ENCODE data around the gene CBLB.

Gene CBLB

DNA sequence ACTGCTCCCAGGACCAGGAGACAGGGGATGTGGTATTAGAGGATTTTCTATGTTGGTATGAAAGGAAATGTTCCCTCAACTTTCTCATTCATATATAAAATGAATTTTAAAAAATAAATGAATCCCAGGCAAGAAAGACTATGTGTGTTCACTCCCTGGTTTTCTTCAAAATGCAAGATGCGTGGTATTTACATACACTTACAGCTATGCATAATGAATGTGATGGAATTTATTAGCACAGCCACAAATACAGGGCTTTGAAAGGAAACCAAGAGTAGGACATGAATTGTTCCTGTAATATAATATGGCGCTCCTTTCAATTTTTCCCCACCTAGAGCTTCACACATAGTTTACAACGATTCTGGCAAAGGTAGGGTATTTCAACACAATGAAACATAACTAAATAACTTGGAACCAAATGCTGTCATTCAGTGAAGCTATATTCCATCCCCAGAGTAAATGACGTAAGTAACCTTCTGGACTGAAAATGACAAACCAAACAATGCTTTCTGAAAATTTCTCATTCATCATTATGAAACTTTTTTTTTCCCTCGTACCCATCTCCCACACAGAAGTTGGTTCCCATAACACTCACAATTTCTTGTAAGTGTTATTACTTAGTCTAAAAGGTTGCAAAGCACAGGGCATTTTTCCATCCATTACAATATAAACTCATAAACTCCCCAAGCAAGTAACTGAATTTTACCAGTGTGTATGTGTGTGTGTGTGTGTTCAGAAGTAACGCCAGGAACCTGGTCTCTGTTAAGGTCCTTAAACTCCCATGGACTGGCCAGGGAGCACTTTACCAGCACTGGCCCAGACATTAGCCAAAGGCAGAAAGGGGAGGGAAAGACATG is 41.8 kb downstream of the CBLB start:
- H3K9me3 ChIP-seq (ENCODE audit: insufficient read depth, low read depth, low read length), result no peaks in the 10 kb centered on the region
- H3K79me2 ChIP-seq (ENCODE audit: insufficient read depth, low read length), result no peaks in the 10 kb centered on the region
- no peaks in the 10 kb centered on the region for H3K9me2 ChIP-seq (replicated peaks; ENCODE audit: low read depth, low read length)
- TF ChIP-seq EZH2phosphoT487 (IDR thresholded peaks at IDR 0.05; ENCODE audit: borderline replicate concordance) (no peak), CTCF (conservative IDR thresholded peaks at IDR 0.05; ENCODE audit: low read length) (no peak)
- H3K9ac ChIP-seq (ENCODE audit: low read depth, low read length, poor library complexity, severe bottlenecking), result no peak overlapping the region
- H3K4me1 ChIP-seq (ENCODE audit: insufficient read depth, low read length, poor library complexity, severe bottlenecking), result peaks cover 32% of the 10 kb centered on the region
- H4K20me1 ChIP-seq (ENCODE audit: insufficient read depth, low read length, poor library complexity, severe bottlenecking), result no peaks in the 10 kb centered on the region
- H2AFZ ChIP-seq (ENCODE audit: low read length), result no peak overlapping the region
- H3K4me2 ChIP-seq (ENCODE audit: low read depth, low read length, poor library complexity, severe bottlenecking), result no peak overlapping the region
- H3K27me3 ChIP-seq (ENCODE audit: insufficient read depth, low read length, poor library complexity, severe bottlenecking), result no peaks in the 10 kb centered on the region
- no peaks in the 10 kb centered on the region for H3F3A ChIP-seq (ENCODE audit: low read depth)
- H3K36me3 ChIP-seq (ENCODE audit: insufficient read depth, low read length), result no peaks in the 10 kb centered on the region
- H3K4me3 ChIP-seq (ENCODE audit: low read length, poor library complexity, severe bottlenecking), result no peak overlapping the region

DNA sequence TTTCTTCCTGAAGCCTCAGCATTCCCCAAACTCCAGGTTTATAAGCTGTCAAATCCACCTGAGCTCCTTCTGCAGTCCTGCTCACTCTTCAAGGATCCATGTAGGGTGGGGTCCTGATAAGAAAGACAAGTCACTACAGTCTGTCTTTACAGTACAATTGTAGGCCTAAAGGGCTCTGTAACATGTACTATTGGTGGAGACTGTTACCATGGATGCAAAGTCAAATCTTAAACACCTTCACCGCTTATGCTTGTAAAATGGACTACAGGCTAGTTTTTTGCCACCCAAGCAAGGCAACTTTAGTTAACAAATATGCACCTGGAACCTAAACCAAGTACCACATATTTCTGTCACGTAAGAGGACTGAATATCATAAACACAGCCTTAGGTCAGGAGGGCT is 44.7 kb downstream of the CBLB start:
- H3K9me2 ChIP-seq (replicated peaks; ENCODE audit: low read depth, low read length), result no peaks in the 10 kb centered on the region
- H3K4me2 ChIP-seq (ENCODE audit: low read depth, low read length, poor library complexity, severe bottlenecking), result no peak overlapping the region
- no peaks in the 10 kb centered on the region for H3K79me2 ChIP-seq (ENCODE audit: insufficient read depth, low read length)
- H3K9ac ChIP-seq (ENCODE audit: low read depth, low read length, poor library complexity, severe bottlenecking), result no peak overlapping the region
- no peak overlapping the region for H2AFZ ChIP-seq (ENCODE audit: low read length)
- no peaks in the 10 kb centered on the region for H3K9me3 ChIP-seq (ENCODE audit: insufficient read depth, low read depth, low read length)
- H3K27me3 ChIP-seq (ENCODE audit: insufficient read depth, low read length, poor library complexity, severe bottlenecking), result no peaks in the 10 kb centered on the region
- TF ChIP-seq EZH2phosphoT487 (IDR thresholded peaks at IDR 0.05; ENCODE audit: borderline replicate concordance) (no peak), CTCF (conservative IDR thresholded peaks at IDR 0.05; ENCODE audit: low read length) (no peak)
- H3K4me3 ChIP-seq (ENCODE audit: low read length, poor library complexity, severe bottlenecking), result no peak overlapping the region
- H3K36me3 ChIP-seq (ENCODE audit: insufficient read depth, low read length), result no peaks in the 10 kb centered on the region
- H3K4me1 ChIP-seq (ENCODE audit: insufficient read depth, low read length, poor library complexity, severe bottlenecking), result peaks cover 18% of the 10 kb centered on the region
- no peaks in the 10 kb centered on the region for H4K20me1 ChIP-seq (ENCODE audit: insufficient read depth, low read length, poor library complexity, severe bottlenecking)
- H3F3A ChIP-seq (ENCODE audit: low read depth), result no peaks in the 10 kb centered on the region

DNA sequence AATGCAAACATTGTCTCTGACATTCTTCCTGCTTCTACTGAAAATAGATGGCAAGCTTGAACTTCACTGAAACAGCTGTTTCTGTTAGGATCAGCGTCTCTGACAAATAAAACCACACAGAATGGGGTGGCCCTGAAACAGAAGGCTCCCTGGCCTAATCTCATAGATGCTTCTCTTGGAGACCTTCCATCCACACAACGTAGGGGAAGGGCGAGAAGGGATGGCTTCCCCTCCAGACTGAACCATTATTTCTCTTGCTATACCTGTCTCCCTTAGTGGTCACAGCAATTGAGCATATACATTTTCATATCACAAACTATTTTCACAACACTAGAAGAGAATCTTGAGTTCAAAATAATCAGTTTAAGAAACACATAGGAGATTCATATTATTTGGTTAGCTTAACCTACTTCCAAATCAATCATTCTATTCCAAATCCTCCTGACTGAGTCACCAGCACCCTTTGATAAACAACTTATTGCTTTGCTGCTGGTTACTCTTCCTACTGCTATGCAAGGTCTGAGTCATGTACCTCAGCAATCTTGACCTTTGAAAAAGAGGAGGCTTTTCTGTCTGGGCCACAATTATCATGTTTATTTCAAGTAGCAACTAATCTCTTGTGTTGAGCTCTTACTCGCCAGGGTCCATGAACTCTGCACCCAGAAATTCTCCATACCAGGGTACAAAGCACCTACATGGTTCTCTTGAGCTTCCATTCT is 45.5 kb downstream of the CBLB start:
- Histone ChIP-seq H3K9me2 (replicated peaks; ENCODE audit: low read depth, low read length) (no peaks in the 10 kb centered on the region), H3K4me2 (ENCODE audit: low read depth, low read length, poor library complexity, severe bottlenecking) (no peak overlapping the region), H2AFZ (ENCODE audit: low read length) (no peak overlapping the region), H3K9me3 (ENCODE audit: insufficient read depth, low read depth, low read length) (no peaks in the 10 kb centered on the region), H3K4me1 (ENCODE audit: insufficient read depth, low read length, poor library complexity, severe bottlenecking) (peaks cover 11% of the 10 kb centered on the region), H3F3A (ENCODE audit: low read depth) (no peaks in the 10 kb centered on the region), H3K27me3 (ENCODE audit: insufficient read depth, low read length, poor library complexity, severe bottlenecking) (no peaks in the 10 kb centered on the region), H3K9ac (ENCODE audit: low read depth, low read length, poor library complexity, severe bottlenecking) (no peak overlapping the region), H3K36me3 (ENCODE audit: insufficient read depth, low read length) (no peaks in the 10 kb centered on the region), H3K4me3 (ENCODE audit: low read length, poor library complexity, severe bottlenecking) (no peak overlapping the region), H4K20me1 (ENCODE audit: insufficient read depth, low read length, poor library complexity, severe bottlenecking) (no peaks in the 10 kb centered on the region), H3K79me2 (ENCODE audit: insufficient read depth, low read length) (no peaks in the 10 kb centered on the region)
- TF ChIP-seq CTCF (conservative IDR thresholded peaks at IDR 0.05; ENCODE audit: low read length), result no peak
- TF ChIP-seq EZH2phosphoT487 (IDR thresholded peaks at IDR 0.05; ENCODE audit: borderline replicate concordance), result no peak
